ENCODE measurements around the gene C4B.

C4B gene

DNA sequence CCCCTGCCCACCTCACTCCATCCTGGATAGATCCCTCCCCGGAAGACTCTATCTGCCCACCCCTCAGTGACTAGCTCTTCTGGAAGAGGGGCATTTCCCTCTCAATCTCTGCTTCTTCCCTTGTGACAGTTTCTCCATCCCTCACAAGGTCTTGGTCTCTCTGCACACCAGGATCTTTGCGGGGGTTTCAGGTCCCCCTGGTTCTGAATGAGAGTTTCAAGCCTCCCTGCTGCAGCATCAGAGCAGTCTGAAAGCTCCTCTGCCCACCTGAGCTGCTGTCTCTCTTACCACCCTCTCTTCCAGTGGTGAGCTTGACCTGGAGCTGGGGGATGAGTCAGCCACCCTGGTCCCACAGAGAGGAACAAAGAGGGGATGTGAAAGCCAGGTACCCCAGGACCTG, 70.2 kb downstream of the C4B start:
- DNase-seq: no peak
